CD4-positive, alpha-beta T cell treated with Interleukin-2 at 100 ng/mL for 4 hours (primary cell): ENCODE measurements around the gene KCNIP4.

Experiments used
- DNase-seq: peaks from one replicate; pipeline ENCODE4 v3.0.0-alpha.2; 2020; ENCODE audit warnings: low spot score

The KCNIP4 gene

DNA sequence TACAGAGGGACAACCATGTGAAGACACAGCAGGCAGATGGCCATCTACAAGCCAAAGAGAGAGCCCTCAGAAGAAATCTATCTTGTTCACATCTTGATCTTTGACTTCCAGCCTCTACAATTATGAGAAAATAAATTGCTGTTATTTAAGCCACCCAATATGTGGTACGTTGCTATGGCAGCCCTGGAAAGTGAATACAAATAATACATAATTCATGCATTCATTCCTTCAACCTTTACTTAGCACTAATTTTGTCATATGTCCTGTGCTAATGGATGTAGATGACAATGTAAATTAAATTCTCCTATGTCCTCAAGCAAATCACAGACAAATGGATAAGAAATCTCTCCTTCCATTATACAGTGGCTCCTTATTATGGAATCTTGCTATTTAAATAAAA, 886.7 kb downstream of the KCNIP4 start:
- no peak for DNase-seq

DNA sequence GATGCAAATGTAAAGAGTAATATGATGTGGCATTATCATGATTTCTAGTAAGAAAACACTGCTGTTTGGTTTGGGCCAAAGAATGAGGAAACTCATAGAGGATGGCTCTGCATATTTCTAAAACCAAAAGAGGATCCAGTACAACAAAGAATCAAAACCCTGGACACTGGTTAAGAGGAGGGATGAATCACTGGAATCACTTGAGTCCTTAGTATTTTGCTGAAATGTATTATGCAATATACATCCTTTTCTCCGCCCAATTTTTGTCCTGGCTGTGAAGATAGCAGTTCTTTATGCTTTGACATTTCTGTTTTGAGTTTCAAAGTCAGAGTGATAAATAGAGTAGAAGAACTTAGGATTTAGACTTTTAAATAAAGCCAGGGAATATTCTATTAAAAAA, 902.4 kb downstream of the KCNIP4 start:
- no peak for DNase-seq

DNA sequence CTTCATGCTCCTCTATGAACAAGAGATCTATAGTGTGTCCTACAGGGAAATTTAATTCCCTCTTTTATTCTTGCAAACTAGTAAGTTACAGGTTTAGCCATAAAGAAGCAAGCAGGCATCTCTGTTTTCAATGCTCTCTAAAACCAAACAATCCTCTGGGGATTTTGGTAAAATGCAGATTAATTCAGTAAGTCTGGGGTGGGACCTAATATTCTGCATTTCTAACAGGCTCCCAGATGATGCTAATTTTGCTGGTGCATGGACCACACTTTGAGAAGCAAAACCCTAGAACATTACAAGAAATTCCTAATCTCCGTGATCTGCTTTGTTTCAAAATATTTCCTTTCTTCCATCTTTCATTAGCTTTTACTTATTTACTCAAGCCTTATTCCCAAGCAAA, 903.5 kb downstream of the KCNIP4 start:
- no peak for DNase-seq

DNA sequence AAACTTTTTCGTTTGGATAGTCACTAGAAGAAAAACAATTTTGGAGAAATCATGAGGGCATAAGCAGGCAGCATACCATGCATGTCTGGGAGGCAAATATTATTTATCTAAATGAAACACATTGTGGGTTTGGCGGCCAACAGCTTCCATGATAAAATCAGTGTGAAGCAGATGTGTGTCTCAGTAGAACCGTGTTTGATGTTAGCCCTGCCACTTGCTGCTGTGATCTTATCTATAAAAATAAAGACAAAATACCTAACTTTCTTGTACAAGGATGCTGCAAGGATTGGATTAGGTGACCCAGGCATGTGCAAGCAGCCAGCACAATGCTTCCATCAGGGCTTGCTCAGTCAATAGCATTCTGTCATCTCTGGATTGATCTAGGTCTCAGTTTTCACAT, 906.9 kb downstream of the KCNIP4 start:
- DNase-seq: no peak

DNA sequence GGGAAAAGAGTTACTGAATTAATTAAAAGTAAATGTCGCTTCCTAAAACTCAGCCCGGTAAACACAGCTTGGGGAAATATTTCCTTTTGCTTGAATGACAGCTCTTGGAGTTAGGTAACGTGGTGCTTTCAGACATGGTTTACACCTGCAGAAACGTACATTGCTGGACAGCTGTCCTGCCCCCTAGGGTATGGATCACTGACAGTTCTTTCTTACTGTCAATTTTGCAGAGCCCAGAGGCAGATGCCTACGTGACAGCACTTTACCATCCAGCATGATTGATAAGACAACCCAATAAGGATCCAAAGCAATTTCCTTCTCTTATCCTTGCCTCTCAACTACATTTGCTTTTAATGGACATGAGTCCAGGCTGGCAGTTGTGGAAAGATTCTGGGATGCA, 913.8 kb downstream of the KCNIP4 start:
- DNase-seq: no peak

DNA sequence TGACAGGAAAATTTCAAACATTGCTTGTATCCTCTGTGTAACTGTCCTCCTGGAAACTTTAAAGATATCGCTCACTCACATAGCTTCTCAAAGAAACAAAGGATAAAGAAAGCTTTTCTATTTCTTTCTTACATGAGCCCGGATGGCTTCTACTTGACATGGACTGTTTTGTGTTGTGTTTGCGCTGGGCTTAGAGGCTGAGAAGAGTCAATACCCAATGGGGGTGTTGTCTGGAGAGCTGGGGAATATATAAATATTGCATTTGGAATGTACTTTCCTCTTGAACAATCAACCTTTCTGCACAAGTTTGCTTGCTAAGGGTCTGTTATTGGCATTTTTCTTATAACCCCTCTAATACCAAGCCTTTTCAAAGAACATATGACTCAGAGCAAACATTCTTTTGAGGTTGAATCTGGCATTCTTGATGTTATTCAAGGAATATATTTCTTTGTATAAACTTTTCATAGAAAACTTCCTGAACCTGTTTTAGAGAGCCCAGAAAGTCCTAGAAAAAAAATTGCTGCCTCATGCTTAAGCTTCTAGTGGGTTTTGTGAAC, 916.4 kb downstream of the KCNIP4 start:
- DNase-seq: no peak

DNA sequence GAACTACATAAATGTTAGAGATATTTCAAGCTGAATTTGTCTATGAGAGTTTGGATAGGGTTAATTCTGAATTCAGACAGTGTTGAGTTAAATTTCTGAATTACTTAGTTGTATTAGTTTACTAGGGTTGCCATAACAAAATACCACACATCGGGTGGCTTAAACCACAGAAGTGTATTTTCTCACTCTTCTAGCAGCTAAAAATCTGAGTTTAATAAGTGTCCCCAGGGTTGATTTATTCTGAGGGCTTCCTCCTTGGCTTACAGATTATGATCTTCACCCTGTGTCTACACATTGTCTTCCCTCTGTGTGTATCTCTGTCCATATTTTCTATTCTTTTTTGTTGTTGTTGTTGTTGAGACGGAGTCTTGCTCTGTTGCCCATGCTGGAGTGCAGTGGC, 929.8 kb downstream of the KCNIP4 start:
- no peak for DNase-seq

DNA sequence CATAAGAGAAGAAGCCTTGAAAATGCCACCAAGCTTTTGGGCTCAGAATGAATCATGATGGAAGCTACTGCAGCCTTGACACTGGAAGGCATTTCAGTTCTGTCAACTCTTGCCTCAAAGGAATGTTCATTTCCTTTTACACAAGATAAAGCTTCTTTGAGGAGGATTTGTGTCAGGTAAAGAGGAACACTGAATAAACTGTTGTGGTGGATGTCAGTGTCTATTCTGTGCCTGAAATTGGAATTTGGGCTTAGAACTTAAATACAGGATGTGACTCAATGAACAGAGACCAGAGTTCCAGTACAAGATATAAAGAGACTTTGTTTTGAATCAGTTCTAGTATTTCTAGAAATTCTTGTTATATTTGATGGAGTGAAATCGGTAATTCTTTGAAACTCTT, 935.1 kb downstream of the KCNIP4 start:
- DNase-seq: no peak

DNA sequence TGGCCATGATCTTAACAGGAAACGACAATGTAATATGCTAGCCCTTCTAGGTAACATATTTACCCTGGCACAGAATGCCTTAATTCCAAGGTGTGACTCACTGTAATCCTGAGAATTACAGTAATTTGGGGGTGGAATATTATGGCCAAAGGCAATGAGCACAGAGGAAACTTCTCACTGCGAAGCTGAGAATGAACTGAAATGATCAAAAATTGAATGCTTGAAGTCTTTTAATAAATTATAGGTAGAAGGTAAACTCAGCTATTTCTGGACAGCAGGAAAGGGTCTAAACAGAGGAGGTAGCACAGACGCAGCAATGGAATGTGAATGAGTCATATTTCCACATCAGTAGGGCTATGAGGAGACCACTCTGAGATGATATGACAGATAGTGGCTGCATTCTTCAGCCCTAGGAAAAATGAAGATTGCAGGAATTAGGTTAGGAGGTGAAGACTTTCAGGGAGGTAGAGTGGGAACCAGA, 935.7 kb downstream of the KCNIP4 start:
- DNase-seq: no peak

DNA sequence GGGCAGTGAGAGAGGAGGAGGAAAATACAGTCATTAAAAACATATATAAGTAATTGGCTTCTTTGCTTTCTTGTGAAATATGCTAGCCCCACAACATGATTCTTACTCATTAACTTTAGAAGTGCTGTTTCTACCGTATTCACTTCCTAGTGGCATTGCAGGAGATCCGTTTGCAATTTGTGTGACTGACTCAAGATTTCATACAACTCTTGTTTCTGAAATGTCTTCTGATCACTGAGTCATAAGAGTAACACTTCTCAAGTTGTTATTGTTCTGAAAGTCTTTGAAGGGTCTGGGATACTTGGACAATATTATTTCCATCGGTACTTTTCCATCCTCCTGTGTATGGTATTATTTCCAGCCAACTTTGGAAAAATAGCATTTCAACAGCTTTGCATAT, 937.5 kb downstream of the KCNIP4 start:
- no peak for DNase-seq

DNA sequence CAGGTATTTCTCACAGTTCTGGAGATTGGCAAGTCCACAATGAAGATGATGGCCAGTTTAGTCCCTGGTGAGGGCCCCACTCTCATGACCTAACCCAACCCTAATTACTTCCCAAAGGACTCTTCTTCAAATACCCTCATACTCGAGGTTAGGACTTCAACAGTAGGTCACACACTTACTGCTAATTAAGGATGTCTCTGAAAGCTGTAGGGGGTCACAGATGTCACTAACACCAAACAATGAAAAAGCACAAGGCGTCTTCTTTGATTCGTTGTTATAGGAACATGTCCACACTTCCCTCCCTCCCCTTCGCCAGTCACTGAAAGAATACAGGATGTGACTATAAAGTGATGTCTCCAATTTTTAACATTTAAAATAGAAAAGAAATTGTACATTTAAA, 938.6 kb downstream of the KCNIP4 start:
- DNase-seq: no peak

DNA sequence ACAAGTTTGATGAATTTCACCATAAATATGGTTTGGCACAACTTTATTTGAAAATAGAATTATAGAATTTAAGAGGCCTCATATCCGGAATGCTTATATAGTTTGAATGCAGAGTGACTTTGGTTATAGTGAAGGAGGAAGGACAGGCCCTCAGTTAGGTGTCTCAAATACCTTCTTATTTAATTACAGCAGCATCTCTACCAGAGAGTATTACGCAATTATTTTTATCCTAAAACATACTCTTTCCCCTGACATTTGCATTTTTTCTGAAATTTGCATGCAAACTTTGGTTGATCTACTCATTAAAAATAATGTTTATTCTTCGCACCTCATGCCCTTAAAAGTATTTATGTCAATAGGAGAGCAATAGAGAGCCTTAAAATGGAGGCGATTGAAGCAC, 942.9 kb downstream of the KCNIP4 start:
- DNase-seq: no peak

DNA sequence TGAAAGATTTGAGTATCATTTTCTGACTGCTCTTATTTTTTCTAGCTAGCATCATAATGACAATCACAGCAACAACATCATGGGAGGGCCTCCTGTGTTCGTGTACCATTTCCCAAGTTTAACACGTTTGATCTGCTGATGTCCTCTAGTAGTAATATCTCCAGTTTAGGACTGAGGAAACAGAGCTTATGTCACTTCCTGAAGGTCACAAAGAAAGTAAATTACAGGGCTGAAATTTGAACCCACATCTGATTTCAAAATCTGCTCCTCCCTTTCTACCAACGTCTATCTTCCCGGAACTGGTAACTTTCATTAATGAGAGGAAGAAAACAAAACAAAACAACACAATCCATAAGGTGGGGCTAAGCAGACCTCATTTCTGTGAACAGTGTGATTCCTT, 945.6 kb downstream of the KCNIP4 start:
- DNase-seq: no peak

DNA sequence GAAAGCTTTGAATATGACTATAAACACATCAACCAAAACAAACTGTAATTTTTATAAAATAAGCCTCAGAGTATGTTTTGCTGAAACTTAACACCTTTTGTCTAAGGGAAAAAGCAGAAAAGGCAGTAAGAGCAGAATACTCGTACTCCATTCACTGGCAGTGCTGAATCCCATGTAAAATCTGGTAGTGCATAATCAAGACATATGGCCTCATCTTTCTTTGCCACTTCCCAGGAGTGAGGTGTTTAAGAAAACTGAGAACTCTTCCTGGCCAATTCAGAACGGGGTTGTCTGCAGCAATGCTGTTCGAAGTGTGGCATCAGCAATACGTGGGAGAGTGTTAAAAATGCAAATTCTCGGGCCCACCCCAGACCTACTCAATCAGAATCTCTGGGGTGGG, 946.3 kb downstream of the KCNIP4 start:
- no peak for DNase-seq

DNA sequence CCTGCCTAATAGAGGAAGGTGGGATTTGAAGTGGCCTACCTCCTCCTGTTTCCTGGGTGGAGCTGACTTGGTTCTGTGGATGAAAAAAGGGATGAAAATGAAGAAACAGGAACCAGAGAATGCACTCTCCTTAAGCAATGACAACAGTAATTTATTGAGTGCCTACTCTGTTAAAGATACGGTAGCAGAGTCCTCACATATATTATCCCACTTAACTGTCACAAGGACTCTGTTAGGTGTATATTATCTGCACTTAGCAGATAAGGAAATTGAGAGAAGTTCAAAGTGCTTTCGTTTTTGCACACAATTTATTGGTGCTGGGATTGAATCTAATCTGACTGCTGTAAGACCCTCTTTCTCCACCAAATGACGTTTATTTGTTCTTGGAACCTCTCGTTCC, 947.1 kb downstream of the KCNIP4 start:
- DNase-seq: no peak

DNA sequence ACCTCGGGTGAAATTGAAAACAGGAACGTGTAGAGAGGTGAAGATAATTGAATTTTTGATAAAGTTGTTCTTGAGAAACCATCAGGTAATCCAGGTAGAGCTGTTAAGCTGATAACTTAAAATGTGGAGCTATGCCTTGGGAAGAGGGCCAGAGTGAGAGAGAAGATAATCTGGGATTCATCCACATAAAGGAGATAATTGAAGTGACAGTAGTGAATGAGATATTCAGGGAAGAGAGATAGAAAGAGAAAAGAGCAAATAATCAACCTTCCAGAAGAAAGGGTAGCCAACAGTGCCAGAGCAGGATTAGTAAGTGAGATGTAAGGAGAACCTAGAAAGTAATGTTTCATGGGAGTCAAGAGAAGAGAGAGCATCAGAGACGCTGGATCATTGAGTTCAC, 950.7 kb downstream of the KCNIP4 start:
- no peak for DNase-seq

DNA sequence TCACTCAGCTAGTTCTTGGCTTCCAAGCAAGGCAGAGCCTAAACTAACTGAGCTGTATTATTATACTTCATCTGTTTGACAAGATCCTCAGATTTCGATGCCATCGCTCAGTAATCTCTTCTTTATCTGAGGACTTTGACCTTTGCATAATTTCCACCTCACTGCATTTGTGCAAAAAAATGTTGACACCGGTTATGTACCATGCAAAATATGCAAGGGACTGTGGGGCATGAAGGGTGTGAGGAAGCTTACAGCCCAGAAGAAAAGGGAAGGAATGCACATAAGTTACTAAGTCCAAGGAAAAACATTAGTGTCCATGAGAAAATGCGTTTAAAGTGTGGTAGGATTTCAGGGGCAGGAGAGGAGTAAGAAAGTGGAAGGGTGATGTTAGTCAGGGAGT, 953.0 kb downstream of the KCNIP4 start:
- no peak for DNase-seq

DNA sequence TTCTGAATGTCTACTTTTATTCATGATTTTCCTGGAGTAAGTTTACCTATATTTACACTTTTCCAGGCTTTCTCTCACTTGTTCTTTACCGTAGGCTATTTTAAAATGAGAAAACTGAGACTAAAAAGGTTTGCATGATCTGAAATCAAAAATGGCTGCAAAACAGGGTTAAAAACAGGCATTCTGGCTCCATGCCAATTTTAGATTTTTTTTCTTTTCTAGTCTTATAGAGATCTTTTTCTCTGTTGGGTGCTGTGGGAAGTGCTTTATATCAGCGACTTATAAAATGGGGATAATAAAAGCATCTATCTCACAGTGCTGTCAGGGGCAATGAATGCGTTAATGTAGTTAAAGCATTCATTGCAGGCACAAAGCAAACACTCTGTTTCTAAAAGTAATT, 953.6 kb downstream of the KCNIP4 start:
- no peak for DNase-seq

DNA sequence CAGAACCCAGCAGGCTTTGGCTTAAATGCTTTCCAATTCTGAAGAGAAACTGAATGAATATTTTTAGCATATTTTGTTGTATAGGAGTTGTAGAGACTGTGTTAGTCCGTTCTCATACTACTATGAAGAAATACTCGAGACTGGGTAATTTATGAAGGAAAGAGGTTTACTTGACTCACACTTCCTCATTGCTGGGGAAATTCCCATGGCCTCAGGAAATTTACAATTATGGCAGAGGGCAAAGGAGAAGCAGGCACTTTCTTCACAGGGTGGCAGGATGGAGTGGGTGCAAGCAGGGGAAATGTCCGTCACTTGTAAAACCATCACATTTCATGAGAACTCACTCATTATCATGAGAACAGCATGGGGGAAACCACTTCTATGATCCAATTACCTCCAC, 956.6 kb downstream of the KCNIP4 start:
- no peak for DNase-seq

DNA sequence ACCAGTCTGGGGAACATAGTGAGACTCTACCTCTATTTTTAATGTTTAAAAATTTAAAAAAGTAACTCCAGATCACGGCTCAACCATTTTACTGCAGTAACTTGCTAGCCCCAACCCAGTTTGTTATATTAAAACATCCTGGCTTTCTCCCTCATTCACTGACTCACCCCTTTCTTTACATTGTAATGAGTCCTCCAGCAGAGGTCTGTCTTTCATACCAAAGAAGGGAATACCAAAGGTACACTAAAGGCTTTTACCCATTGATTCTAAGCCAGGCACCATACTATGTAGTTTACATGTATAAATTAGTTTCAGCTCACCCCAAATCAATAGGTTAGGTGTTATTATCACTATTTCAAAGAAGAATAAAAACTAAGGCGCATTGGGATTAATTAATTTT, 961.4 kb downstream of the KCNIP4 start:
- no peak for DNase-seq

DNA sequence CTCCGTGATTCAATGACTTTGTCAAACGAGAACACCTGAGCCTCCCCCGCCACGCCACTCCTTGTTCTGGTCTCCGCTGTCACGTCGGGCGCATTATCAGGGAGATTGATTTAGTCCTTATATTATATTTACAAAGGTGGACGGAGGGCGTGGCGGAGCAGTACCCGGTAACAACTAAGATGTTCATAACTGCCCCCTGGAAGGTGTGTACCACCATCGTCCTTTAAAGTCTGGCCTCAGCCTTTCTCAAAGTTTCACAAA, 964.1 kb downstream of the KCNIP4 start:
- no peak for DNase-seq

DNA sequence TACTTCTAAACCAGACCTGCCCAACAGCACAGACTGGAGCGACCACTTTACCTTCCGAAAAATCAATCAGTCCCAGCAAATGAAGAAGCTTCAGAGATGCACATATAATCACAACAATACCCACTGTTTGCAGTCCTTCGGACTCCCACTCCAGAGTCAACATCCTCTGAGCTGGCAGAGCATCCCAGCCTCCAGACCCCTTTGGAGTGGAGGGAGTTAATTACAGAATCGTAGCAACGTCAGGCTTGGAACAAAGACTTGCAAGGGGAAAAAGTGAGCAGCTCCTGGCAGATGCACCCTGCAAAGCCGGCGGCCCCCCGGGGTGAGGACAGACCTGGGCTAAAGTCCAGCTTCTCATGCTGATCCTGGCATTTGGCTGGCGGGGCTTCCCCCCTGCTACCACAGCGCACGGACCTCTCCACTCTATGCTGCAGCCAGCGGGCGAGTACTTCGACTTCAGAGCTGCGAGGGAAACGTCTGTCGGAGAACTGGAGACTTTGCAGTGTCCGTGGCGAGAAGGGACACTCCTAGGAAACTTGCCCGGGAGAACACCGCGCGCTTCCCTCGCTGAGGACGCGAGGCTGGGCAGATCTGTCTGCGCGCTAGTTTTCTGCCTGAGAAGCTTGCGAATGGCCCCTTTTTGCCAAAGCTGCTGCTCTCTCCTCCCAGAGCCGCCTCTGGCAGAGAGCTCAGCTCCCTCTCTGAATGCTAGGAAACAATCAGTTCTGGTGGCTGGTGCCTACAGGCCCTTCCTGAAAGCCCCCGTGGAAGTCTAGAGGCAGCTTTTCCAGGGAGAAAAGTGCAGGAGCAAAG, 964.6 kb downstream of the KCNIP4 start:
- DNase-seq: no peak

DNA sequence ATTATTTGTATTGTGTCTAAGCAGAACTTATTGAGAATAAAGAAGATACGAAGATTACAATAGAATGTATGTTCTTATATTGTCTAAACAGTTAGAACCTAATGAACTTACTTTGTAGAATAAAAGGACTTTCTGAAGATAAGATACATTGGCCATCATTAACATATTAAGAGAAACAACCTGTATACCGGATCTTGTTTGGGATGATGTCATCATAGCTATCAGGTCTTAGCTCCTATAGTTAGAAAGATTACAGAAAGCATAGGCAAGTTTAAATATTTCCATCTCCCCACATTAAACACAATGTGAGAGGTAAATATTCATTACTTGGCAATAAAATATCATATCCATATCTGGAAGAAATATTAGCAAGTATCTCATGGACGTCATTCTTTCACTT, 966.0 kb downstream of the KCNIP4 start:
- no peak for DNase-seq

DNA sequence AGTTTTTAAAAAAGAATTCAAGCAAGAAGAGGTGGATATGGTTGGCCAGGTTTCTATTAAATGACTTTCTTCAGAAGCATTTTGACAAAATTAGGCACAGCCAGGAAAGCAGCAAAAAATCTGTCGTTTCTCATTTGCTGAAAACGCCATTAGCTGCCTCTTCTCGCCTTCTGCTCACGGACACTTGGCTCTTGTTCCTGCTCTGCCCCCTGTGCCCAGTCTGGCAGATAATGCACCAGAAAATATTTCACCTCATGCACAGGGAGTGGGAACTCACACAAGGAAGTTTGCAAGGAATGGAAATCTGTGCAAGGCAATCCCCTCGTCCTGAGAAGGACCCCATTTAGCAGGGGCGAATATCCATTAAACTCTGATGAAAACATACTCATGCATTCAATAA, 988.3 kb downstream of the KCNIP4 start:
- DNase-seq: no peak
